ENCODE results near the gene NKX3-2.

Gene NKX3-2

DNA sequence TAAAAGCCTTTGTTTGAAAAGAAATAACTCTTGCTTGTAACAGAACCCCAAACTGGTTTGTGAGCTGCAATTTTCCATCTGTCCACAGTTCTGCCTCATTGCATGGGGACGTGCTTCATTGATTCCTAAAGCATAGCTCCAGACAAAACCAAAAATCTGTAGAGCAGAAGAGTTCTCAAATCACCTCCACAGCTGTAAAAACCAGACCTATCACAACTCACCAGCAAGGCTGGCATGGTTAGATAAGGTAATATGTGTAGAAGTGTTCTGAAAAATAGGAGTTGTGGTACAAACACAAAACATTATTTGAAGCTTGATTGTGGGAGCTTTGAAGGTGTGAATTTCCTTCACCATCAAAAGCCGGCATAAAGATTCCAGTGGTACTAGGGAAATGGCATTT, 47.7 kb downstream of the NKX3-2 start:
- no peak for DNase-seq (ENCODE audit: low read depth)
- H3K4me3 ChIP-seq (replicated peaks; ENCODE audit: low read depth, low read length), result no peak overlapping the region
- TF ChIP-seq, protein P1, sequence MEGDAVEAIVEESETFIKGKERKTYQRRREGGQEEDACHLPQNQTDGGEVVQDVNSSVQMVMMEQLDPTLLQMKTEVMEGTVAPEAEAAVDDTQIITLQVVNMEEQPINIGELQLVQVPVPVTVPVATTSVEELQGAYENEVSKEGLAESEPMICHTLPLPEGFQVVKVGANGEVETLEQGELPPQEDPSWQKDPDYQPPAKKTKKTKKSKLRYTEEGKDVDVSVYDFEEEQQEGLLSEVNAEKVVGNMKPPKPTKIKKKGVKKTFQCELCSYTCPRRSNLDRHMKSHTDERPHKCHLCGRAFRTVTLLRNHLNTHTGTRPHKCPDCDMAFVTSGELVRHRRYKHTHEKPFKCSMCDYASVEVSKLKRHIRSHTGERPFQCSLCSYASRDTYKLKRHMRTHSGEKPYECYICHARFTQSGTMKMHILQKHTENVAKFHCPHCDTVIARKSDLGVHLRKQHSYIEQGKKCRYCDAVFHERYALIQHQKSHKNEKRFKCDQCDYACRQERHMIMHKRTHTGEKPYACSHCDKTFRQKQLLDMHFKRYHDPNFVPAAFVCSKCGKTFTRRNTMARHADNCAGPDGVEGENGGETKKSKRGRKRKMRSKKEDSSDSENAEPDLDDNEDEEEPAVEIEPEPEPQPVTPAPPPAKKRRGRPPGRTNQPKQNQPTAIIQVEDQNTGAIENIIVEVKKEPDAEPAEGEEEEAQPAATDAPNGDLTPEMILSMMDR (IDR thresholded peaks at IDR 0.05; ENCODE audit: low read length, missing control alignments), result no peak

DNA sequence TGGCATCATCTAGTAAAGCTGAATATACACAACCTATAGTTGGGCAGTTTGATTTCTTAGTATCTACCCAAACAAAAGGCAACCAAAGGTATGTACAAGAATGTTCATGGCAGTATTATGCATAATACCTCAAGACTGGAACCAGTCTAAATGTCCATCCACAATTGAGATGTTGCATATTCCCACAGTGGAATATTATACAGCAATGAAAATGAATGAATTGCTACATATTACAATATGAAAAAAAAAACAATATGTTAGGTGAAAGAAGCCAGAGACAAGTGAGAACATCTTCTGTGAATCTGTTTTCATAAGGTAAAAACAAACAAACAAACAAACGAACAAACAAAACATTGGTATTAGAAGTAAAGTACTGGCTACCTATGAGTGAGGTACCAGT, 48.6 kb downstream of the NKX3-2 start:
- TF ChIP-seq, protein P1 (IDR thresholded peaks at IDR 0.05; ENCODE audit: low read length, missing control alignments), result no peak
- no peak for DNase-seq (ENCODE audit: low read depth)
- H3K4me3 ChIP-seq (replicated peaks; ENCODE audit: low read depth, low read length), result no peak overlapping the region

DNA sequence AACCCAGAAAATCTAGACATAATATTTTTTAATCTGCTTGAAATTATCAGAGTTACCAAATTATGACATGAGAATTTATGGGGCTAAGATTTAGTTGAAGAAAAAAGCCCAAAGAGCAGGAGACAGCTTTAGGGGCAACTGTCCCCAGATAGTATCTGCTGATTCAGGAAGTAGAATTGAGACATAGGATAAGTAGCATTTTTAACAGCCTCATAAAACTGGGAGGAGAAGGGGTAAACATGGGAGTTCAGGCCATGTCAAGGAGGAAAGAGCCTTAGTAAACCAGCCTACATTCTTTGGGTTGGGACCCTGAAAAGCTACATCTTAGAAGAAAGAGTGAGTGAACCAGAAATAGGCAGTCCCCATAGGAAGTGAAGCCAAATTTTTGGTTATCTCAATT, 50.5 kb downstream of the NKX3-2 start:
- DNase-seq (ENCODE audit: low read depth), result no peak
- TF ChIP-seq, protein P1 (IDR thresholded peaks at IDR 0.05; ENCODE audit: low read length, missing control alignments), result no peak
- no peak overlapping the region for H3K4me3 ChIP-seq (replicated peaks; ENCODE audit: low read depth, low read length)

DNA sequence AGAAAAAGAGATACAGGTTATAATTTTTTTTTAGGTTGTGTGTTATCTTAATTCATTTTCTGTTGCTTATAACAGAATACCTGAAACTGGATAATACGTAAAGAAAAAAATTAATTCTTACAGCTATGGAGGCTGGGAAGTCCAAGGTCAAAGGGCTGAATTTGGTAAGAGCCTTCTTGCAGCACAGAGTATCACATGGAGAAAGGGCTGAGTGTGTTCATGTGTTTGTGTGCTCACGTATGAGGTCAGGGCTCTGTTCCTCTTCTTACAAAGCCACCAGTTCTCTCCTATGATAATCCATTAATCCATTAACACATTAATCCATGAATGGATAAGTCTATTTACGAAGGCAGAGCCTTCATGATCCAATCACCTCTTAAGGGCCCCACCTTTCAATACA, 51.6 kb downstream of the NKX3-2 start:
- TF ChIP-seq, protein P1 (IDR thresholded peaks at IDR 0.05; ENCODE audit: low read length, missing control alignments), result no peak
- H3K4me3 ChIP-seq (replicated peaks; ENCODE audit: low read depth, low read length), result no peak overlapping the region
- DNase-seq (ENCODE audit: low read depth), result no peak
